Erythroblast (primary cell): Measurements from ENCODE around the gene SLC19A1.

ENCODE experiments used
- GATA1 ChIP-seq: IDR thresholded peaks from 2 replicates; pipeline ENCODE4 v1.6.1; 2011; ENCODE audit warnings: low read depth, mild to moderate bottlenecking, control low read depth, low read length, moderate library complexity
- POLR2A ChIP-seq: IDR thresholded peaks from 2 replicates; pipeline ENCODE4 v1.6.1; 2011; ENCODE audit warnings: mild to moderate bottlenecking, low read length

GRCh38 chr21:45559216-45560105, 17.2 kb upstream of the SLC19A1 start:
- TF ChIP-seq POLR2A (no peak), GATA1 (no peak)
